Vagina (tissue), 2 donors: Measurements from ENCODE around the gene MTFMT. TPM values are rescaled to one million over a fixed set of nuclear protein-coding genes. Genes with fewer than 3 reads are reported as not detected.

Experiments used
- DNase-seq, 2 donors: peaks; one replicate each; pipeline ENCODE4 v3.0.0-alpha.2; 2017; ENCODE audit errors: extremely low spot score in 2 of 2
- H3K27ac ChIP-seq: fragments of 200-600 bp; sonication (generic); one replicate; pipeline ENCODE4 v1.5.1; 2019
- H3K27me3 ChIP-seq: fragments of 200-600 bp; sonication (generic); one replicate; pipeline ENCODE4 v1.5.1; 2019
- H3K36me3 ChIP-seq, 2 donors: fragments of 200-600 bp; sonication (generic); one replicate each; pipeline ENCODE4 v1.5.1; 2017 to 2019
- H3K4me1 ChIP-seq: fragments of 200-600 bp; sonication (generic); one replicate; pipeline ENCODE4 v1.5.1; 2019
- H3K4me3 ChIP-seq, 2 donors: fragments of 200-600 bp; sonication (generic); 1 replicate in 1 of 2; 2 replicates in 1 of 2; pipeline ENCODE4 v1.5.1; 2016 to 2019
- H3K9me3 ChIP-seq: fragments of 200-600 bp; sonication (generic); one replicate; pipeline ENCODE4 v1.5.1; 2019
- POLR2A ChIP-seq, 2 donors: fragments of 450-650 bp; IDR thresholded peaks; one replicate each; pipeline ENCODE4 v1.6.1; 2017; ENCODE audit warnings: antibody characterized with exemption in 2 of 2, mild to moderate bottlenecking in 2 of 2, moderate library complexity in 2 of 2
- POLR2AphosphoS5 ChIP-seq, 2 donors: sonication (generic); formaldehyde crosslinking; IDR thresholded peaks; one replicate each; pipeline ENCODE4 v1.9.0; 2017; ENCODE audit warnings: antibody characterized with exemption in 2 of 2, mild to moderate bottlenecking in 2 of 2, low read depth in 1 of 2; ENCODE audit not compliant: insufficient read depth in 1 of 2
- intact Hi-C: fragments of 100-400 bp; cut with DNase I; formaldehyde crosslinking; loops from one replicate; pipeline ENCODE4 v1.15.1; 2023
- total RNA-seq: library from RNA; depleted of rRNA; stranded (reverse); fragments of >200 nt; gene quantifications from one replicate; pipeline ENCODE4 v1.2.3, GENCODE V29; 2016
- TF ChIP-seq, protein P1 (sequence below), 3 experiments: fragments of 450-650 bp in 2 of 3; fragments of 200-600 bp in 1 of 3; sonication (generic) in 1 of 3; IDR thresholded peaks; one replicate each; pipeline ENCODE4 v1.5.1; 2017 to 2019; ENCODE audit warnings: antibody characterized with exemption in 3 of 3, mild to moderate bottlenecking in 2 of 3, moderate library complexity in 2 of 3

MTFMT gene
- total RNA-seq, 1 donor from 2014 or later = 18.7 TPM

DNA sequence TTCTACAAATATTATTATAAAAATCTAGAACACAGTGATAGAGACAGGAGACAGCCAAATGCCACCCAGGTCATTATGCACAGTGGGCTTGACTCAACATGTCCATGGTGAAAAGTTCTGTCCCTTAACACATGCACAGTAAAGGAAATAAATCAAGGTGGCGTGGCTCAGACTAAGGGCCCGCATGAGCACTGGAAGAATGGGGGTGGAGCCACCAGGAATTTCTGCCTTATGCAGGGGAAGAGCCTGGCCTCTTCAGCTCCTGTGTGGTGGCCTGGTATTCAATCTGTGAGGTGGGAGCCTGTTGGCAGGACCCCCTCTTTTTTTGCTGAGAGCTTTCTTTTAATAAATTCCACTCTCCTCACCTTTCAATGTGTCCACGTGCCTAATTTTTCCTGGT, 22.6 kb downstream of the MTFMT start:
- no peaks in the 10 kb centered on the region for H3K27me3 ChIP-seq
- no peaks in the 10 kb centered on the region for H3K9me3 ChIP-seq
- no peak overlapping the region for H3K27ac ChIP-seq
- intact Hi-C loops = no loop called here
- no peak overlapping the region for H3K4me3 ChIP-seq
- TF ChIP-seq POLR2A (IDR thresholded peaks at IDR 0.05) (no peak), POLR2AphosphoS5 (IDR thresholded peaks at IDR 0.05; ENCODE audit: insufficient read depth in 1 of 2, low read depth in 1 of 2) (no peak)
- TF ChIP-seq, protein P1, sequence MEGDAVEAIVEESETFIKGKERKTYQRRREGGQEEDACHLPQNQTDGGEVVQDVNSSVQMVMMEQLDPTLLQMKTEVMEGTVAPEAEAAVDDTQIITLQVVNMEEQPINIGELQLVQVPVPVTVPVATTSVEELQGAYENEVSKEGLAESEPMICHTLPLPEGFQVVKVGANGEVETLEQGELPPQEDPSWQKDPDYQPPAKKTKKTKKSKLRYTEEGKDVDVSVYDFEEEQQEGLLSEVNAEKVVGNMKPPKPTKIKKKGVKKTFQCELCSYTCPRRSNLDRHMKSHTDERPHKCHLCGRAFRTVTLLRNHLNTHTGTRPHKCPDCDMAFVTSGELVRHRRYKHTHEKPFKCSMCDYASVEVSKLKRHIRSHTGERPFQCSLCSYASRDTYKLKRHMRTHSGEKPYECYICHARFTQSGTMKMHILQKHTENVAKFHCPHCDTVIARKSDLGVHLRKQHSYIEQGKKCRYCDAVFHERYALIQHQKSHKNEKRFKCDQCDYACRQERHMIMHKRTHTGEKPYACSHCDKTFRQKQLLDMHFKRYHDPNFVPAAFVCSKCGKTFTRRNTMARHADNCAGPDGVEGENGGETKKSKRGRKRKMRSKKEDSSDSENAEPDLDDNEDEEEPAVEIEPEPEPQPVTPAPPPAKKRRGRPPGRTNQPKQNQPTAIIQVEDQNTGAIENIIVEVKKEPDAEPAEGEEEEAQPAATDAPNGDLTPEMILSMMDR (IDR thresholded peaks at IDR 0.05) = no peak
- no peak for DNase-seq
- H3K4me1 ChIP-seq = no peaks in the 10 kb centered on the region
- peaks cover 0 to 5% of the 10 kb centered on the region in 2 donors for H3K36me3 ChIP-seq

DNA sequence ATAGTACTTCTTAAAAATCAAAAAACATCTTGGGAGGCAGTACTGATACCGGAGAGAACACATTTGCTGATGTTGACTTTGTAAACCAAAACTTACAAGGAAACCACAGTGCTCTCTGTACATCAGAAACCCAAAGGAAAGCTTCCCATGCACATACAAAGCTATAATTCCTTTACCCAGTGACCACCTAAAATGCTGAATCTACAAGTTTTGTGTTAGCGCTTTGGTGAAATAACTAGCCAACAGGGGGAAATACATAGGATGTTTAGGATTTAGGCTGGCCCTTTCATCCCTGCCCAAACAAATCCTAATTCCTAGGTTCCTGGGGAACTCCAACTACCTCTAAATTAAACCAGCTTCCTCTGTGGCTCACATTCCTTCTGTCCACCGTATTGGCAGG, 24.4 kb downstream of the MTFMT start:
- no peak overlapping the region for H3K4me3 ChIP-seq
- no peaks in the 10 kb centered on the region for H3K36me3 ChIP-seq
- H3K27ac ChIP-seq = no peak overlapping the region
- H3K27me3 ChIP-seq = no peaks in the 10 kb centered on the region
- no peaks in the 10 kb centered on the region for H3K4me1 ChIP-seq
- TF ChIP-seq POLR2A (IDR thresholded peaks at IDR 0.05) = no peak
- no peak for TF ChIP-seq POLR2AphosphoS5 (IDR thresholded peaks at IDR 0.05; ENCODE audit: insufficient read depth in 1 of 2, low read depth in 1 of 2)
- TF ChIP-seq, protein P1 (IDR thresholded peaks at IDR 0.05) = no peak
- H3K9me3 ChIP-seq = no peaks in the 10 kb centered on the region
- DNase-seq = no peak
- intact Hi-C loops = no loop called here

DNA sequence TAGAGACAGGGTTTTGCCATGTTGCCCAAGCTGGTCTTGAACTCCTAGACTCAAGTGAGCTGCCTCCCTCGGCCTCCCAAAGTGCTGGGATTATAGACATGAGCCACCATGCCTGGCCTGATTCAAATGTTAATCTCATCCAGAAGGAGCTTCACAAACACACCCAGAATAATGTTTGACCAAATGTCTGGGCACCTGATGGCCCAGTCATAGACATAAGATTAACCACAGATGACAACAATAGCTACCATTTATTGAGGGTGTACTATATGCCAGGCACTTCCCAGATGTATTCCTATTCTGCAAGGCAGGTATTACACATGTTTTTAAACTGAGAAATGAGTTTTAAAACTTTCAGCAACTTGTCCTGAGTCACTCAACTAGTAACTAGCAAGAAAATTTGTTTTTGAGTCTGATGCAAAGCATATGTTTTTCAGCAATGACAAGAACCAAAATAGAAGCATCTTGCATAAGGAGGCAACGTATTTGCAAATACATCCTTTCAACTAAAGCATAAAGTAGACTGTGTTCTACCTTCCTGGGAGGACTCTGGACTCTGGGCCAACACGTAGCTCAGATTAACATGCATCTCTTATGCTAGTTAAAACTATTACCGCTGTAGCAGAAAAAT, 31.6 kb downstream of the MTFMT start:
- TF ChIP-seq POLR2A (IDR thresholded peaks at IDR 0.05) = no peak
- TF ChIP-seq POLR2AphosphoS5 (IDR thresholded peaks at IDR 0.05; ENCODE audit: insufficient read depth in 1 of 2, low read depth in 1 of 2) = no peak
- TF ChIP-seq, protein P1 (IDR thresholded peaks at IDR 0.05) = no peak
- H3K36me3 ChIP-seq = no peaks in the 10 kb centered on the region
- no peaks in the 10 kb centered on the region for H3K27me3 ChIP-seq
- H3K9me3 ChIP-seq = no peaks in the 10 kb centered on the region
- H3K27ac ChIP-seq = no peak overlapping the region
- no peak for DNase-seq
- H3K4me3 ChIP-seq = no peak overlapping the region
- H3K4me1 ChIP-seq = no peaks in the 10 kb centered on the region
- intact Hi-C loops = no loop called here

DNA sequence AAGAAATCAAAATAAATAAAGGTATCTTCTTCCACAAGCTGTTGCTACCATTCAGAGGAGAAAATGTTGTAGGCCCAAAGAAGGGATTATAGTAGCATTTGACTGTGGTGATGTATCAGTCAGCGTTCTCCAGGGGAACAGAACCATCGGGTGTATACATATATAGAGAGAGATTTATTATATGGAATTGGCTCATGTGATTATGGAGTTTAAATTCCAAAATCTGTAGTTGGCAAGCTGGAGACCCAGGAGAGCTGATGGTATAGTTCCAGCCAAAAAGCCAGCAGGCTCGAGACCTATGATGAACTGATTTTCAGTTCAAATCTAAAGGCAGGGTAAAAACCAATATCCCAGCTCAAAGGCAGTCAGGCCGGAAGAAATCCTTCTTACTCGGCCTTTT, 32.4 kb downstream of the MTFMT start:
- Histone ChIP-seq H3K27ac (no peak overlapping the region), H3K4me3 (no peak overlapping the region), H3K27me3 (no peaks in the 10 kb centered on the region), H3K4me1 (no peaks in the 10 kb centered on the region), H3K9me3 (no peaks in the 10 kb centered on the region), H3K36me3 (no peaks in the 10 kb centered on the region)
- intact Hi-C loops = no loop called here
- TF ChIP-seq POLR2A (IDR thresholded peaks at IDR 0.05) (no peak), POLR2AphosphoS5 (IDR thresholded peaks at IDR 0.05; ENCODE audit: insufficient read depth in 1 of 2, low read depth in 1 of 2) (no peak)
- TF ChIP-seq, protein P1 (IDR thresholded peaks at IDR 0.05) = no peak
- DNase-seq = no peak

DNA sequence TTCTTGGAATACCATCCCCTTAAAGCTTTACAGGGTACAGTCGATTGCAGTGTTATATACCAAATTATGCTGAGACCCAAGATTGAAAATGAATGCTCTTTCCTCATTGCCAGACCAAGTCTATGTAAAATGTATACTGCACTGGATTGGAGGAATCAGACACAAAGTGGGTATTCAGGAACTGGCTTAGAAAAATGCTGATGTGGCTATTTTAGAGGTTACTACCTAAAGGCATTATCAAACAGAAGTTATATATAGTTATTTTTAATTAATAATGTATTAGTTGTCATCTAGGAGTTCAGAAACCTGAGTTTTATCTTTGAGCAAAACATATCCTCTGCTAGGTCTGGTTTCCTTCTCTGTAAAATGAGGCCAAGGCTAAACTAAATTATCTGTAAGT, 36.1 kb downstream of the MTFMT start:
- H3K36me3 ChIP-seq = no peaks in the 10 kb centered on the region

More for the DNA sequence above, 36.1 kb downstream of the MTFMT start:
- Histone ChIP-seq H3K9me3 (no peaks in the 10 kb centered on the region), H3K4me1 (peaks cover 13% of the 10 kb centered on the region), H3K27ac (no peak overlapping the region), H3K27me3 (no peaks in the 10 kb centered on the region), H3K4me3 (no peak overlapping the region)
- intact Hi-C loops = no loop called here
- TF ChIP-seq, protein P1 (IDR thresholded peaks at IDR 0.05) = no peak
- TF ChIP-seq POLR2A (IDR thresholded peaks at IDR 0.05) = no peak
- no peak for TF ChIP-seq POLR2AphosphoS5 (IDR thresholded peaks at IDR 0.05; ENCODE audit: insufficient read depth in 1 of 2, low read depth in 1 of 2)
- no peak for DNase-seq
